Activated naive CD4-positive, alpha-beta T cell treated with anti-CD3 and anti-CD28 coated beads, Interleukin-2, amount 10 ng/mL, durations not matched to agents 7 days and 5 days (primary cell): Measurements from ENCODE around the gene MMADHC.
"Not testable (repeated sequence)": the region's sequence is repeated elsewhere in the genome, so short reads cannot be mapped to it uniquely, and the experiment has no call there.

ENCODE experiments used
- CTCF ChIA-PET: fragments of 350-600 bp; sonication (Branson Sonifier 250); formaldehyde crosslinking; loops from one replicate; lab custom pipeline; 2021; ENCODE audit warnings: antibody characterized with exemption; lab: Charles Lee
- DNase-seq: peaks from one replicate; pipeline ENCODE4 v3.0.0-alpha.2; 2020
- H3K27ac Mint-ChIP-seq: one replicate; pipeline ENCODE4 v1.8.0; 2021; ENCODE audit warnings: mild to moderate bottlenecking, moderate library complexity, mixed read lengths
- H3K27me3 Mint-ChIP-seq: one replicate; pipeline ENCODE4 v1.8.0; 2021; ENCODE audit warnings: mild to moderate bottlenecking, mixed read lengths
- H3K36me3 Mint-ChIP-seq: one replicate; pipeline ENCODE4 v1.8.0; 2021; ENCODE audit warnings: mixed read lengths
- H3K4me1 Mint-ChIP-seq: one replicate; pipeline ENCODE4 v1.8.0; 2021; ENCODE audit warnings: mixed read lengths
- H3K4me3 Mint-ChIP-seq: one replicate; pipeline ENCODE4 v1.8.0; 2021; ENCODE audit warnings: mild to moderate bottlenecking, moderate library complexity, mixed read lengths
- H3K9me3 Mint-ChIP-seq: one replicate; pipeline ENCODE4 v1.8.0; 2021; ENCODE audit warnings: mixed read lengths

Gene MMADHC

DNA sequence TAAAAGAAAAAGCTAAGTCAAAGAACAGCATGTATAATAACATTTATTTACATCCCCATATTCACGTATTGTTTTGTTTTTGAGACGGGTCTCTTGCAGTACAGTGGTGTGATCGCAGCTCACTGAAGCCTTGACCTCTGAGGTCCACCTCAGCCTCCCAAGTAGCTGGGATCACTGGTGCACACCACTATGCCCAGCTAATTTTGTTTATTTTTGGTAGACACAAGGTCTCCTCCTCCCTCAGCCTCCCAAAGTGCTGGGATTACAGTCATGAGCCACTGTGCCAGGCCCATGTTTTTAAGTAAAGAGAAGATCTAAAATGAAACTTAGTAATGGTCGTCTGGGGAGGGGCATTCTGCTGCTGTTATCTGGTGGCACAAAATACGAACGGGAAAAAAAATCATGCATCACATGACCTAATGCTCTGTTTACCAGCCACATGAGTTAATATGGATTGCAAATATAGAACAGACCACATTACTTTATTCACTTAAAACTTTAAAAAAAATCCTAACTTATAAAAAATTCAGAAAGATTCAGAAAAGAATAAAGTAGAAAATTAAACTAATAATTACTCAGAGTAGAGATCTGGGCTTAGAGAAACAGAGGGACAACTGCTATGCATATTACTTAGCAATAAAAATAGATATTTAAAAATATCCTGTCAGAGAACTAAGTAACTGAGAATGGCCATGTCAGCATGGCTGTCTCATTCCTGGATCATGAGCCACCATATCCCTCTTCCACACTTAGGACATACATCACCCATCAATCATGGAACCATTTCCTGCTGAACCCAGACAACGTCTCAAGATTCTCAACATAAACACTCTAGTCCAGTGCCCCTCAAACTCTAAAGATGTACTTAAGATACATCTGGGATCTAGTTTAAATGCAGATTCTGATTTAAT, 7.3 kb downstream of the MMADHC start:
- no peak for DNase-seq
- no peak overlapping the region for H3K4me3 Mint-ChIP-seq
- no peaks in the 10 kb centered on the region for H3K27me3 Mint-ChIP-seq
- CTCF ChIA-PET = no interaction called here
- peaks cover 49% of the 10 kb centered on the region for H3K4me1 Mint-ChIP-seq
- H3K9me3 Mint-ChIP-seq = no peaks in the 10 kb centered on the region
- no peak overlapping the region for H3K27ac Mint-ChIP-seq
- peaks cover 61% of the 10 kb centered on the region for H3K36me3 Mint-ChIP-seq

- H3K36me3 Mint-ChIP-seq = peaks cover 49% of the 10 kb centered on the region
- H3K27ac Mint-ChIP-seq = no peak overlapping the region
- no peaks in the 10 kb centered on the region for H3K27me3 Mint-ChIP-seq
- H3K9me3 Mint-ChIP-seq = no peaks in the 10 kb centered on the region
- H3K4me3 Mint-ChIP-seq = no peak overlapping the region
- DNase-seq = no peak
- peaks cover 27% of the 10 kb centered on the region for H3K4me1 Mint-ChIP-seq
- CTCF ChIA-PET = interaction anchor here (0.8 to 1.4 kb wide), 3 partner anchors 16 to 559 kb away, joined by 3 read pairs; no protein-coding TSS in a partner anchor
Observed at GRCh38 chr2:149577269-149577668, 10.3 kb downstream of the MMADHC start.

DNA sequence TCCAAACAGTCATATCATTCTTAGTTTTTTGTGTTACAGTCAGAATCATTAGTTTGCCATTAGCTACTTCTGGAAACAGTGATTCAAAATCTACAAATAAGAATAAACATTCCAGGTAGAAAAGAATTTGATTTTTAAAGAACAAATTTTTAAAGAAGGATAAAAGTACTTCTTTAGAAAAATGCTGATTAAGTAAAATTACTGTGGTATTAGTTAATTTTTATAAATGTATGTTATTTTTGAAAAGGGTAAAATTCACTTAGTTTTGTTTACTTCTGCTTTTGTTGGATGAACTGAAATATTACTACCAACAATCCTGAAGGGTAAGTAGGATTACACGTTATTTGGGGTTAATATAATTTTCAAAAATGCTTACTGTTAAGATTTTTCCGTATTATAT, 11.8 kb downstream of the MMADHC start:
- CTCF ChIA-PET = interaction anchor here (1.5 kb wide), 1 partner anchor 12 kb away, joined by 3 read pairs; no protein-coding TSS in a partner anchor
- DNase-seq = no peak
- Mint-ChIP-seq H3K27ac (no peak overlapping the region), H3K36me3 (peaks cover 42% of the 10 kb centered on the region), H3K4me3 (no peak overlapping the region), H3K9me3 (no peaks in the 10 kb centered on the region), H3K4me1 (peaks cover 19% of the 10 kb centered on the region), H3K27me3 (no peaks in the 10 kb centered on the region)

- CTCF ChIA-PET = interaction anchor here (1.5 kb wide), 1 partner anchor 12 kb away, joined by 3 read pairs; no protein-coding TSS in a partner anchor
- DNase-seq = no peak
- Mint-ChIP-seq H3K27me3 (no peaks in the 10 kb centered on the region), H3K4me3 (no peak overlapping the region), H3K4me1 (peaks cover 19% of the 10 kb centered on the region), H3K9me3 (no peaks in the 10 kb centered on the region), H3K36me3 (peaks cover 39% of the 10 kb centered on the region), H3K27ac (no peak overlapping the region)
Observed at GRCh38 chr2:149575277-149575676, 12.3 kb downstream of the MMADHC start.

DNA sequence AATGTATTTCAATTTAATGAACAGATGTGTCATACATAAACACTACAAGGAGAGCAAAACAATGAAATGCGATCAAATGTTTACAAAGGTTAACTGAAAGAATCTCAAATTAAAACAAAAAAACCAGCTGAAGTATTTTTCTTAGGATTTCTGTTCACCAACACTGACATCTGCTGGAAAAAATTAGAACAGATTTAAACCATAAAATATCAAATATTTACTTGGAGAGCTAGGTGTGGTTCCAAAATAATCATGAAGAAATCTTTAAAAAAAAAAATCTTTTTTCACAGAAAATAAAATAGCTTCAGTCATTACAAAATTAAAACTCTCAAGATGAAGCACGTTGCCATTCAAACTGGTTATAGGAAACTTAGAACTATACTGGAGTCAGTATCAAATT, 13.8 kb downstream of the MMADHC start:
- CTCF ChIA-PET = interaction anchor here (1.1 to 2.0 kb wide), 4 partner anchors 13 to 513 kb away, joined by 3 to 5 read pairs (median 4); no protein-coding TSS in a partner anchor
- peaks cover 41% of the 10 kb centered on the region for H3K36me3 Mint-ChIP-seq
- H3K4me1 Mint-ChIP-seq = peaks cover 13% of the 10 kb centered on the region
- H3K4me3 Mint-ChIP-seq = no peak overlapping the region
- no peak for DNase-seq
- H3K27me3 Mint-ChIP-seq = no peaks in the 10 kb centered on the region
- no peaks in the 10 kb centered on the region for H3K9me3 Mint-ChIP-seq
- no peak overlapping the region for H3K27ac Mint-ChIP-seq

GRCh38 chr2:149572102-149572953, 15.2 kb downstream of the MMADHC start:
- Mint-ChIP-seq H3K27me3 (no peaks in the 10 kb centered on the region), H3K9me3 (no peaks in the 10 kb centered on the region), H3K4me1 (peaks cover 7% of the 10 kb centered on the region), H3K4me3 (no peak overlapping the region), H3K36me3 (peaks cover 41% of the 10 kb centered on the region), H3K27ac (no peak overlapping the region)
- no peak for DNase-seq
- CTCF ChIA-PET = interaction anchor here (0.6 to 1.8 kb wide), 7 partner anchors 11 to 836 kb away, joined by 3 to 8 read pairs (median 4); no protein-coding TSS in a partner anchor

DNA sequence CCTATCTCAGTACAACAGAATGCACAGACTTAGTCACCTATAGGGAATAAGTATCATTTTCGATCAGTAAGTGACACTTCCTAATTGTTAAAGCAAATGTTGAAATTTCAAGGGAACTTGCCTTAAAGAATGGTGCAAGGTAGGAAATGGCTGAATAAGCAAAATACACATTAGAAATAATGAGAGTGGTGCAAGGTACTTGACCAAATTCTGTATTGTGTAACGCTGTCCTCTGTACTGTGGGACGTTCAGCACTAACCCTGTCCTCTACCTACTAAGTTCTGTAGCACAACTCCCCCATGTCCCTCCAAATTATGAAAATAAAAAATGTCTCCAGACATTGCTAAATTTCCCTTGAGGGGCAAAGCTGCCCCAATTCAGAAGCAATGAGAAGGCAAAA, 19.4 kb downstream of the MMADHC start:
- DNase-seq = no peak
- no peak overlapping the region for H3K27ac Mint-ChIP-seq
- CTCF ChIA-PET = no interaction called here
- peaks cover 41% of the 10 kb centered on the region for H3K36me3 Mint-ChIP-seq
- no peaks in the 10 kb centered on the region for H3K9me3 Mint-ChIP-seq
- H3K27me3 Mint-ChIP-seq = no peaks in the 10 kb centered on the region
- no peaks in the 10 kb centered on the region for H3K4me1 Mint-ChIP-seq
- no peak overlapping the region for H3K4me3 Mint-ChIP-seq

DNA sequence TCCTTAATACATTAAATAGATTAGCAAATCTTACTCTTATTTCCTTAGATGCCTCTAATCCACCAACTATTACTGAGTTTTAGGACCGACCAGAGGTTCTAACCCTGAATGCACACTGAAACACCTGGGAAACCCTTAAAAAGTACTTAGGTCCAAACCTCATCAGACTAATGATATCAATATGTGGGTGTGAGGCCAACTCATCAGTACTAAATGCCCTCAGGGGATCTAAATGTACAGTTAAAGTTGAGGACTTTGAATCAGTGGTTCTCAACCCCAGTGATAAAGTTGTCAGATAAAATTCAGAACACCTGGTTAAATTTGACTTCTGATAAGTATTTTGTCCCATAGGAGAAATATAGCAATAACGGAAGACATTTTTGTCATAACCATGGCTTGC, 20.9 kb downstream of the MMADHC start:
- Mint-ChIP-seq H3K9me3 (no peaks in the 10 kb centered on the region), H3K4me1 (no peaks in the 10 kb centered on the region), H3K27ac (no peak overlapping the region), H3K36me3 (peaks cover 33% of the 10 kb centered on the region), H3K4me3 (no peak overlapping the region), H3K27me3 (no peaks in the 10 kb centered on the region)
- CTCF ChIA-PET = no interaction called here
- no peak for DNase-seq

DNA sequence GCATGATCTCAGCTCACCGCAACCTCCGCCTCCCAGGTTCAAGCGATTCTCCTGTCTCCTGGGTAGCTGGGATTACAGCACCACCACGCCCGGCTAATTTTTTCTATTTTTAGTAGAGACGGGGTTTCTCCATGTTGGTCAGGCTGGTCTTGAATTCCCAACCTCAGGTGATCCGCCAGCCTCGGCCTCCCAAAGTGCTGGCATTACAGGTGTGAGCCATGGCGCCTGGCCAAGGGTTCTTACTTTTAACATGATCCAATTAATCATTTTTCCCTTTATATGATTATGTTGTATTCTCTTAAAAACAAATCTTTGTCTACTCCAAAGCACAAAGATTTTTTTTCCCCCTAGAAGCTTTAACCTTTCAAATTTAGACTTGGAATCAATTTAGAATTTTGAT, 21.9 kb downstream of the MMADHC start:
- H3K4me1 Mint-ChIP-seq, H3K4me3 Mint-ChIP-seq, H3K27ac Mint-ChIP-seq, H3K9me3 Mint-ChIP-seq, DNase-seq, H3K27me3 Mint-ChIP-seq: not testable (repeated sequence)
- CTCF ChIA-PET = interaction anchor here (1.1 kb wide), 1 partner anchor 548 kb away, joined by 3 read pairs; no protein-coding TSS in a partner anchor
- peaks cover 32% of the 10 kb centered on the region for H3K36me3 Mint-ChIP-seq

- Mint-ChIP-seq H3K27ac (no peak overlapping the region), H3K9me3 (no peaks in the 10 kb centered on the region), H3K36me3 (peaks cover 32% of the 10 kb centered on the region), H3K4me1 (no peaks in the 10 kb centered on the region), H3K4me3 (no peak overlapping the region), H3K27me3 (no peaks in the 10 kb centered on the region)
- no peak for DNase-seq
- CTCF ChIA-PET = interaction anchor here (1.1 kb wide), 1 partner anchor 548 kb away, joined by 3 read pairs; no protein-coding TSS in a partner anchor
Observed at GRCh38 chr2:149564983-149565382, 22.6 kb downstream of the MMADHC start.

DNA sequence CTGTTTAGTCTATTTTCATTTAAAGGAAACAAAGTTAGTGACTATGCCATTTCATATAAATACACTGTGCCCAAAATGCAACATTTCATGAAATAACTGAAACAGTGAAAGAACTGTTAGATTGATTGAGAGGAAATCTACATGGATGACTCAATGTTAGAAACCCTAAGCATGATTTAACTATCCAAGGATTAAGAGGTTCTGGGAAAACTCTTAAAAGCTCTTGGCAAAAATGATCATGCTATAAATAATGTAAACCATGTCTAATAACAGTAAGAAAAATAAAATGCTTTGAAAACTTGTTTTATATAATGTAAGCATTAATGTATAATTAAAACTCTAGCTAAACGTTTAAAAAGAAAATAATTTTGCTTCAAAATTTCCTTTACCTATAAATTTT, 23.5 kb downstream of the MMADHC start:
- no peak for DNase-seq
- Mint-ChIP-seq H3K4me3 (no peak overlapping the region), H3K4me1 (no peaks in the 10 kb centered on the region), H3K9me3 (no peaks in the 10 kb centered on the region), H3K27me3 (peaks cover 4% of the 10 kb centered on the region), H3K36me3 (peaks cover 25% of the 10 kb centered on the region), H3K27ac (no peak overlapping the region)
- CTCF ChIA-PET = interaction anchor here (1.0 to 1.4 kb wide), 2 partner anchors 12 to 547 kb away, joined by 3 to 5 read pairs; no protein-coding TSS in a partner anchor

DNA sequence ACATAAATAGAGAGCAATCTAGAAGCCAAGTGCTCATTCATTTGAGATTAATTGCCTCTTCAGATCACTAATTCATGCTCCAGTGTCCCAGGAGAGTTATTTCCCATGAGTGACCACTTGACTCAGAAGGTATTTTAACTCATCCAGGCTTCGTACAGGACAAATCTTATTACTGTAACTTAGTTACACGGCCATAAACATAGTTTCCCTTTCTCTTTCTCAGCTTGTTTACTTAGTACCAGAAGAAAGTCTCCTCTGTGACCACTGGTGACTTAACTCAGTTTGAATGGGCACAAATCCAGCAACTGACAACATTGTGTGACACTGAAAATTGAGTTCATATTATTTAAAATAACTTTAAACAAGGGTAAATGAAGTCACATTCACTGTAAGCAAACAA, 25.3 kb downstream of the MMADHC start:
- Mint-ChIP-seq H3K4me1 (no peaks in the 10 kb centered on the region), H3K27me3 (peaks cover 14% of the 10 kb centered on the region), H3K9me3 (no peaks in the 10 kb centered on the region), H3K36me3 (peaks cover 13% of the 10 kb centered on the region), H3K27ac (no peak overlapping the region), H3K4me3 (no peak overlapping the region)
- DNase-seq = no peak
- CTCF ChIA-PET = interaction anchor here (1.9 to 3.7 kb wide), 2 partner anchors 24 to 545 kb away, joined by 5 to 42 read pairs; no protein-coding TSS in a partner anchor

- no peak for DNase-seq
- CTCF ChIA-PET = interaction anchor here (0.5 to 3.7 kb wide), 13 partner anchors 8 to 547 kb away, joined by 3 to 42 read pairs (median 3); no protein-coding TSS in a partner anchor
- H3K36me3 Mint-ChIP-seq = peaks cover 9% of the 10 kb centered on the region
- no peak overlapping the region for H3K4me3 Mint-ChIP-seq
- peaks cover 14% of the 10 kb centered on the region for H3K27me3 Mint-ChIP-seq
- no peaks in the 10 kb centered on the region for H3K9me3 Mint-ChIP-seq
- no peaks in the 10 kb centered on the region for H3K4me1 Mint-ChIP-seq
- H3K27ac Mint-ChIP-seq = no peak overlapping the region
Observed at GRCh38 chr2:149561309-149561926, 26.2 kb downstream of the MMADHC start.
